ENCODE data around the gene ALDH1L1.

Gene ALDH1L1

GRCh38 chr3:126106336-126107202 lies 73.8 kb downstream of the ALDH1L1 start:
- Histone ChIP-seq H3K9ac (ENCODE audit: low read length) (no peak overlapping the region), H3F3A (ENCODE audit: insufficient read depth, low read length) (no peaks in the 10 kb centered on the region), H3K27me3 (replicated peaks; ENCODE audit: insufficient read depth, low read length) (no peaks in the 10 kb centered on the region), H3K36me3 (replicated peaks; ENCODE audit: insufficient read depth, low read length) (no peaks in the 10 kb centered on the region), H3K79me2 (ENCODE audit: low read length) (no peaks in the 10 kb centered on the region), H3K27ac (ENCODE audit: low read length) (no peak overlapping the region), H3K4me3 (ENCODE audit: low read length) (no peak overlapping the region), H3K9me2 (replicated peaks; ENCODE audit: insufficient read depth, low read length) (no peaks in the 10 kb centered on the region), H3K4me2 (ENCODE audit: low read depth, low read length) (no peak overlapping the region), H4K20me1 (ENCODE audit: insufficient read depth, low read length) (no peaks in the 10 kb centered on the region), H3K4me1 (ENCODE audit: low read length) (no peaks in the 10 kb centered on the region), H3K9me3 (replicated peaks; ENCODE audit: insufficient read depth, low read length) (no peaks in the 10 kb centered on the region), H2AFZ (ENCODE audit: low read length) (no peak overlapping the region)
- TF ChIP-seq EZH2phosphoT487 (IDR thresholded peaks at IDR 0.05; ENCODE audit: low read length) = no peak
- no peak for TF ChIP-seq EZH2 (optimal IDR thresholded peaks at IDR 0.05; ENCODE audit: low read depth, low read length)
- no peak for TF ChIP-seq CTCF (IDR thresholded peaks at IDR 0.05; ENCODE audit: low read length)
- DNase-seq = no peak

GRCh38 chr3:126105691-126106187 lies 74.6 kb downstream of the ALDH1L1 start:
- Histone ChIP-seq H3K27me3 (replicated peaks; ENCODE audit: insufficient read depth, low read length) (no peaks in the 10 kb centered on the region), H3K79me2 (ENCODE audit: low read length) (no peaks in the 10 kb centered on the region), H3K9me2 (replicated peaks; ENCODE audit: insufficient read depth, low read length) (no peaks in the 10 kb centered on the region), H3K9me3 (replicated peaks; ENCODE audit: insufficient read depth, low read length) (no peaks in the 10 kb centered on the region), H2AFZ (ENCODE audit: low read length) (no peak overlapping the region), H3K36me3 (replicated peaks; ENCODE audit: insufficient read depth, low read length) (no peaks in the 10 kb centered on the region), H3K9ac (ENCODE audit: low read length) (no peak overlapping the region), H3F3A (ENCODE audit: insufficient read depth, low read length) (no peaks in the 10 kb centered on the region), H3K4me3 (ENCODE audit: low read length) (no peak overlapping the region), H4K20me1 (ENCODE audit: insufficient read depth, low read length) (no peaks in the 10 kb centered on the region), H3K27ac (ENCODE audit: low read length) (no peak overlapping the region), H3K4me2 (ENCODE audit: low read depth, low read length) (no peak overlapping the region), H3K4me1 (ENCODE audit: low read length) (no peaks in the 10 kb centered on the region)
- TF ChIP-seq EZH2phosphoT487 (IDR thresholded peaks at IDR 0.05; ENCODE audit: low read length) (no peak), EZH2 (optimal IDR thresholded peaks at IDR 0.05; ENCODE audit: low read depth, low read length) (no peak), CTCF (IDR thresholded peaks at IDR 0.05; ENCODE audit: low read length) (no peak)
- no peak for DNase-seq

- Histone ChIP-seq H3K9me3 (replicated peaks; ENCODE audit: insufficient read depth, low read length) (no peaks in the 10 kb centered on the region), H3K27ac (ENCODE audit: low read length) (no peak overlapping the region), H3K4me1 (ENCODE audit: low read length) (no peaks in the 10 kb centered on the region), H4K20me1 (ENCODE audit: insufficient read depth, low read length) (no peaks in the 10 kb centered on the region), H3K9me2 (replicated peaks; ENCODE audit: insufficient read depth, low read length) (no peaks in the 10 kb centered on the region), H3K9ac (ENCODE audit: low read length) (no peak overlapping the region), H2AFZ (ENCODE audit: low read length) (no peak overlapping the region), H3K27me3 (replicated peaks; ENCODE audit: insufficient read depth, low read length) (no peaks in the 10 kb centered on the region), H3F3A (ENCODE audit: insufficient read depth, low read length) (no peaks in the 10 kb centered on the region), H3K79me2 (ENCODE audit: low read length) (no peaks in the 10 kb centered on the region), H3K36me3 (replicated peaks; ENCODE audit: insufficient read depth, low read length) (no peaks in the 10 kb centered on the region), H3K4me3 (ENCODE audit: low read length) (no peak overlapping the region), H3K4me2 (ENCODE audit: low read depth, low read length) (no peak overlapping the region)
- TF ChIP-seq EZH2phosphoT487 (IDR thresholded peaks at IDR 0.05; ENCODE audit: low read length) (no peak), CTCF (IDR thresholded peaks at IDR 0.05; ENCODE audit: low read length) (no peak), EZH2 (optimal IDR thresholded peaks at IDR 0.05; ENCODE audit: low read depth, low read length) (no peak)
- DNase-seq = no peak
These were observed 75.4 kb downstream of the ALDH1L1 start for GRCh38 chr3:126104742-126105605.
